Stimulated activated CD4-positive, alpha-beta T cell treated with anti-CD3 and anti-CD28 coated beads, Interleukin-1b, Interleukin-23, amount 100 ng/mL, for 24 hours (primary cell): ENCODE results near the gene THSD7B.

Experiments used
- DNase-seq, 4 experiments: peaks; one replicate each; pipeline ENCODE4 v3.0.0-alpha.2; 2020; ENCODE audit warnings: low read depth in 4 of 4, low spot score in 1 of 4

Gene THSD7B

GRCh38 chr2:137190411-137191195, 425.3 kb downstream of the THSD7B start:
- DNase-seq, result no peak

GRCh38 chr2:137192366-137193310, 427.3 kb downstream of the THSD7B start:
- DNase-seq, result no peak

- no peak for DNase-seq
These were observed 428.1 kb downstream of the THSD7B start for GRCh38 chr2:137193401-137193800.

GRCh38 chr2:137194111-137194510, 428.8 kb downstream of the THSD7B start:
- DNase-seq, result no peak

GRCh38 chr2:137199751-137200150, 434.4 kb downstream of the THSD7B start:
- no peak for DNase-seq

- no peak for DNase-seq
These were observed 437.0 kb downstream of the THSD7B start for GRCh38 chr2:137202318-137202717.

- no peak for DNase-seq
These were observed 440.0 kb downstream of the THSD7B start for GRCh38 chr2:137205324-137205723.

- no peak for DNase-seq
These were observed 440.7 kb downstream of the THSD7B start for GRCh38 chr2:137206069-137206468.

- no peak for DNase-seq
These were observed 441.7 kb downstream of the THSD7B start for GRCh38 chr2:137207030-137207429.

GRCh38 chr2:137208431-137208891, 443.1 kb downstream of the THSD7B start:
- DNase-seq, result no peak

GRCh38 chr2:137210039-137210438, 444.7 kb downstream of the THSD7B start:
- DNase-seq, result no peak

- DNase-seq, result no peak
These were observed 446.4 kb downstream of the THSD7B start for GRCh38 chr2:137211761-137212160.

GRCh38 chr2:137220438-137220993, 455.2 kb downstream of the THSD7B start:
- no peak for DNase-seq

- no peak for DNase-seq
These were observed 456.6 kb downstream of the THSD7B start for GRCh38 chr2:137221797-137222492.

- DNase-seq, result no peak
These were observed 458.4 kb downstream of the THSD7B start for GRCh38 chr2:137223722-137224121.

GRCh38 chr2:137228566-137228965, 463.2 kb downstream of the THSD7B start:
- DNase-seq, result no peak

- DNase-seq, result no peak
These were observed 464.5 kb downstream of the THSD7B start for GRCh38 chr2:137229834-137230233.

- no peak for DNase-seq
These were observed 466.3 kb downstream of the THSD7B start for GRCh38 chr2:137231628-137232027.

- no peak for DNase-seq
These were observed 466.7 kb downstream of the THSD7B start for GRCh38 chr2:137232076-137232475.

- no peak for DNase-seq
These were observed 467.7 kb downstream of the THSD7B start for GRCh38 chr2:137233091-137233490.

GRCh38 chr2:137237055-137237454, 471.7 kb downstream of the THSD7B start:
- DNase-seq, result no peak
